AG04449 (cell line): ENCODE results near the gene SLC39A8.

Experiments
- CTCF ChIA-PET: fragments of 350-600 bp; formaldehyde crosslinking; extraction: SDS; loops from one replicate; lab custom pipeline; 2021; ENCODE audit warnings: antibody characterized with exemption; lab: Yijun Ruan, JAX
- POLR2A ChIA-PET: fragments of 400-600, 350-600 bp; formaldehyde crosslinking; extraction: SDS; loops from one replicate; lab custom pipeline; 2020; ENCODE audit warnings: antibody characterized with exemption, inconsistent platforms; lab: Yijun Ruan, JAX
- DNase-seq: peaks from one replicate; pipeline ENCODE4 v3.0.0-alpha.2; 2010; ENCODE audit warnings: low read depth, low spot score
- H3K4me3 ChIP-seq: 2 replicates; pipeline ENCODE4 v1.5.1; 2011; ENCODE audit warnings: low read depth, mild to moderate bottlenecking, control low read depth, low read length
- TF ChIP-seq, protein P1 (sequence below): IDR thresholded peaks from one replicate; pipeline ENCODE4 v1.5.1; 2011; ENCODE audit warnings: mild to moderate bottlenecking, moderate library complexity, low read length, control low read depth, inconsistent platforms; ENCODE audit not compliant: insufficient read depth; ENCODE audit errors: missing control alignments

SLC39A8 gene

DNA sequence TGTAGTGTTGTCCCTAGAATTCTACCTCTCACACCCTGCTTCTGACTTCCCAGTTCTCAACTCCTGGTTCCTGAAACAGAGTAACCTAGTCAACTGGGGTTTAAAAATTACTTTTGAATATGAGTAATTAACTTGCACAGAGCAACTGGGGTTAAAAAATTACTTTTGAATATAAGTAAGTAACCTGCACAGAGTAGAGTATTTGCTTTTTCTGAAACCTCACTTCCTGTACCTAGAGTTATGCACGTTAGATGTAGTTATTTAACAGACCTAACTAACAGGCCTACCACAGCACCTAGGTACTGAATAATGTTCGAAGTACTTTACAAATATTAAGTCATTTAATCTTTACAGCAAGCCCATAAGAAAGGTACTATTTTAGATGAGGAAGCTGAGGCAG is 32.9 kb downstream of the SLC39A8 start:
- TF ChIP-seq, protein P1, sequence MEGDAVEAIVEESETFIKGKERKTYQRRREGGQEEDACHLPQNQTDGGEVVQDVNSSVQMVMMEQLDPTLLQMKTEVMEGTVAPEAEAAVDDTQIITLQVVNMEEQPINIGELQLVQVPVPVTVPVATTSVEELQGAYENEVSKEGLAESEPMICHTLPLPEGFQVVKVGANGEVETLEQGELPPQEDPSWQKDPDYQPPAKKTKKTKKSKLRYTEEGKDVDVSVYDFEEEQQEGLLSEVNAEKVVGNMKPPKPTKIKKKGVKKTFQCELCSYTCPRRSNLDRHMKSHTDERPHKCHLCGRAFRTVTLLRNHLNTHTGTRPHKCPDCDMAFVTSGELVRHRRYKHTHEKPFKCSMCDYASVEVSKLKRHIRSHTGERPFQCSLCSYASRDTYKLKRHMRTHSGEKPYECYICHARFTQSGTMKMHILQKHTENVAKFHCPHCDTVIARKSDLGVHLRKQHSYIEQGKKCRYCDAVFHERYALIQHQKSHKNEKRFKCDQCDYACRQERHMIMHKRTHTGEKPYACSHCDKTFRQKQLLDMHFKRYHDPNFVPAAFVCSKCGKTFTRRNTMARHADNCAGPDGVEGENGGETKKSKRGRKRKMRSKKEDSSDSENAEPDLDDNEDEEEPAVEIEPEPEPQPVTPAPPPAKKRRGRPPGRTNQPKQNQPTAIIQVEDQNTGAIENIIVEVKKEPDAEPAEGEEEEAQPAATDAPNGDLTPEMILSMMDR: no peak
- DNase-seq: no peak
- ChIA-PET CTCF (no interaction called here), POLR2A (no interaction called here)
- H3K4me3 ChIP-seq: no peak overlapping the region

DNA sequence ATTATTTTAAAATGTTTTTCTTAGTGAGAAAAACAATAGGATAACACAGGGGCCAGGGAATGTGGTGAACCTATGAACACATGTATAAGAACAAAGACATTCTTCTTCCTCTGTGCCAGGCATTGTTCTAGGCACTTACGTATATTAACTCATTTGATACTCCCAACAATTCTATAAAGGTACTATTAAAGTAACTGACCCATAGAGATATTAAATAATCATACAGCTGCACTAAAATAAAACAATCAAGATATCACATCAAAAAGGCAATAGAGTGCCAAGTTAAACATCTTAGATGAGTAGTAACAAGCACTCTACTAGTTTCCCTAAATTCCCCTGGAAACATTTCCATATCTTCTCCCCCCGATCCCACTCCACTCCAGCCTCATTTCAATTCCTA is 33.4 kb downstream of the SLC39A8 start:
- ChIA-PET CTCF (interaction anchor here (1.2 kb wide), 1 partner anchor 10 kb away, joined by 3 read pairs; no protein-coding TSS in a partner anchor), POLR2A (no interaction called here)
- DNase-seq: no peak
- H3K4me3 ChIP-seq: no peak overlapping the region
- TF ChIP-seq, protein P1: no peak

DNA sequence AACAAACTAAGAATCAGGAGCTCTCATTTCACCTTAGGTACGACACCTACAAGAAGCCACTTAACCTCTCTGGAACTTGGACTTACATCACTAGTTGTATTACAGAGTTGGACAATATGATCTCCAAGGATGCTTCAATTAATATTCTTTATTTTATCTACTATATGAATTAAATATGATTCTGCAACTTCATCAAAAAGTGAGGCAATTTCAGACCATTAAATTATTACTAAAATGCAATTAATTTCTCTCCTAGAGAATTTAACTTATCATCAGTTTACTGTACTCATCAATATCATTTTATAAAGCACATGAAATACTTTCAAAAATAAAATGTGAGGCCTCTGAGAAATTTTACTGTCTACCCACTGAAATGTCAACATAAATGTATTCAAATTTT is 33.9 kb downstream of the SLC39A8 start:
- DNase-seq: no peak
- TF ChIP-seq, protein P1: no peak
- ChIA-PET POLR2A (no interaction called here), CTCF (interaction anchor here (1.2 to 1.4 kb wide), 2 partner anchors 10 to 11 kb away, joined by 3 to 4 read pairs; no protein-coding TSS in a partner anchor)
- H3K4me3 ChIP-seq: no peak overlapping the region

DNA sequence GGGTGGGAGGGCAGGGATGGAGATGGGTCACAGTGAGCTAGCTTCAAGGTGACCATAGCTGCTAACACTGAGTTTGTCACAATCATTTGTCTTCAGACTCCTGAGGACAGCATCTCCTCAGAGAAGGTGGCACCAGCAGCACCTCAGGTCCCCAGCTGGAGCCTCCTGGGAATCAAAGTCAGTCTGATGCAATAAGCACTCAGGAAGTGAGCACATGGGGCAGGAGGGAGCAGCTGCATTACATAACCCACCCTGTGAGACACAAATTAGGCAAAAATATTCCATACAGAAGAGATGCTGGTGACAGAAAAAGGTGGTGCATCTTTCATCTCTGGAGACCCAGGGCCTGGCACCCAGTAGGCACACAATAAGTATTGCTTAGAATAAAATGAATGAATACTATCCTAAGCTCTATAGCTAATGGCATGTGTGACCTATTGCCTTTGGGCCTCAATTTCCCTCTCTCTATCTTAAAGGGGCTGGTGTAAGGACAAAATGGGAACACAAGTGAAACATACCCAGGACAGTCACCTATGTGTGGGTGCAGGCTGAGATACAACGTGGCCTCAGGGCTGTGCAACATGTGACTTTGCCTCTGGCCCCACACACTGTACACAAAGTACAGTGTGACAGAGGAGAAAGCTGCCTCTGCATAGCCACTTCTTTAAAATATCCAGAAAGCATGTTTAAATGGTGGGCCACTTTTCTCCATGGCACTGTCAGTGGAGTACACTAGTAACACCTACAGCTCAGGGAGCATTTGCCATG is 37.1 kb downstream of the SLC39A8 start:
- POLR2A ChIA-PET: no interaction called here
- CTCF ChIA-PET: interaction anchor here (1.3 kb wide), 1 partner anchor 12 kb away, joined by 3 read pairs; no protein-coding TSS in a partner anchor
- no peak overlapping the region for H3K4me3 ChIP-seq
- no peak for DNase-seq
- TF ChIP-seq, protein P1: no peak

DNA sequence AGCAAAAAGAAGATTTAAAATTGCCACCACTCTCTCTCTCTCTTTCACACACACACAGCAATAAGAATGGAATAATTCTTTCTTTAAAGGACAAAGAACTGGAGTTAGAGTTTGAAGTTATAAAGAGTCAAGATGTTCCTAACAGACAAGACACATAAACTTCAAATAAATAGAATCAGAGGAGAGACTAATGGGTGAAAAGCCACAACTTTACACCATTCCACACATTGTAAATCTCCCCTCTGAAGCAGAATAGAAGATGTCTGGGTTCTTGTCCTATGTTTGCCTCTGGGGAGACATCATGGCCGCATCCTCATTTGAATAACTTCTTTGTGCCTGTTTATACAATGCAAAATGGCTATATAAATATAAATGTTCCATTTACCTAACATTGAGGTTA is 39.6 kb downstream of the SLC39A8 start:
- no peak overlapping the region for H3K4me3 ChIP-seq
- no peak for DNase-seq
- ChIA-PET POLR2A (no interaction called here), CTCF (no interaction called here)
- TF ChIP-seq, protein P1: no peak

DNA sequence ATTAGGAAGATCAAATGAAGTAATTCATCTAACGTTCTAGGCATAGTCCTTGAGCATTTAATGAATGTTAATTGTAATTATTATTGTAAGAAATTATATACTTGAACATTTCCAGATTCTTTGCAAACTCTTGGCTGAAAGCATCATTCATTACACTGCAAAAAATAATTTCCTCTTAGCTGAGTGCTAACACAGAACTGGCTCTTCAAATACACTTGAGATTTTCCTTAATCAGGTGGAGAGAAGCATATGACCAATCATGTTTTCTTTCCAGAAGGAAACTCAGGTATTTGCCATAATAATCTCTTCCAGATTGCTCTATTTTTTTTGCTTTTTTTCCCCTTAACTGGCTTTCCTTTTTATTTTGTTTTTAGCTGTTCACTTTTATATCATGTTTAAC is 42.5 kb downstream of the SLC39A8 start:
- H3K4me3 ChIP-seq: no peak overlapping the region
- TF ChIP-seq, protein P1: no peak
- DNase-seq: no peak
- ChIA-PET POLR2A (no interaction called here), CTCF (no interaction called here)
